Adipocyte (in vitro differentiated cells): ENCODE results near the gene MYOM3.

ENCODE experiments used
- DNase-seq: peaks from one replicate; pipeline ENCODE4 v3.0.0-alpha.2; 2015; ENCODE audit warnings: low read depth
- H3K27me3 ChIP-seq: replicated peaks from 2 replicates; pipeline ENCODE4 v1.7.0; 2013; ENCODE audit warnings: mild to moderate bottlenecking, low read length, moderate library complexity; ENCODE audit not compliant: control insufficient read depth, insufficient read depth
- H3K36me3 ChIP-seq: 2 replicates; pipeline ENCODE4 v1.7.0; 2013; ENCODE audit warnings: low read length, mild to moderate bottlenecking, moderate library complexity; ENCODE audit not compliant: control insufficient read depth, insufficient read depth, severe bottlenecking
- H3K4me1 ChIP-seq: 2 replicates; pipeline ENCODE4 v1.7.0; 2013; ENCODE audit warnings: mild to moderate bottlenecking, low read length, moderate library complexity; ENCODE audit not compliant: control insufficient read depth, insufficient read depth
- H3K4me3 ChIP-seq: 2 replicates; pipeline ENCODE4 v1.7.0; 2013; ENCODE audit warnings: mild to moderate bottlenecking, low read length, moderate library complexity
- H3K9ac ChIP-seq: 2 replicates; pipeline ENCODE4 v1.7.0; 2013; ENCODE audit warnings: mild to moderate bottlenecking, low read length, moderate library complexity
- H3K9me3 ChIP-seq: 2 replicates; pipeline ENCODE4 v1.7.0; 2013; ENCODE audit warnings: mild to moderate bottlenecking, low read length, moderate library complexity; ENCODE audit not compliant: control insufficient read depth

Gene MYOM3

GRCh38 chr1:24136956-24137539 lies 25.1 kb upstream of the MYOM3 start:
- no peaks in the 10 kb centered on the region for H3K27me3 ChIP-seq
- no peak for DNase-seq
- no peak overlapping the region for H3K9ac ChIP-seq
- H3K9me3 ChIP-seq: peaks cover 4% of the 10 kb centered on the region
- H3K4me1 ChIP-seq: no peaks in the 10 kb centered on the region
- no peaks in the 10 kb centered on the region for H3K36me3 ChIP-seq
- H3K4me3 ChIP-seq: no peak overlapping the region

GRCh38 chr1:24134376-24134775 lies 22.4 kb upstream of the MYOM3 start:
- no peak for DNase-seq
- H3K27me3 ChIP-seq: no peaks in the 10 kb centered on the region
- peaks cover 10% of the 10 kb centered on the region for H3K9me3 ChIP-seq
- no peak overlapping the region for H3K4me3 ChIP-seq
- no peaks in the 10 kb centered on the region for H3K36me3 ChIP-seq
- H3K9ac ChIP-seq: no peak overlapping the region
- no peaks in the 10 kb centered on the region for H3K4me1 ChIP-seq

GRCh38 chr1:24133819-24134218 lies 21.9 kb upstream of the MYOM3 start:
- no peak overlapping the region for H3K4me3 ChIP-seq
- H3K9me3 ChIP-seq: peaks cover 6% of the 10 kb centered on the region
- no peaks in the 10 kb centered on the region for H3K36me3 ChIP-seq
- no peaks in the 10 kb centered on the region for H3K4me1 ChIP-seq
- no peaks in the 10 kb centered on the region for H3K27me3 ChIP-seq
- no peak for DNase-seq
- H3K9ac ChIP-seq: no peak overlapping the region

GRCh38 chr1:24130385-24130784 lies 18.4 kb upstream of the MYOM3 start:
- no peak overlapping the region for H3K4me3 ChIP-seq
- peaks cover 6% of the 10 kb centered on the region for H3K9me3 ChIP-seq
- H3K4me1 ChIP-seq: peaks cover 11% of the 10 kb centered on the region
- no peaks in the 10 kb centered on the region for H3K36me3 ChIP-seq
- DNase-seq: no peak
- no peaks in the 10 kb centered on the region for H3K27me3 ChIP-seq
- no peak overlapping the region for H3K9ac ChIP-seq

GRCh38 chr1:24127801-24128363 lies 15.9 kb upstream of the MYOM3 start:
- Histone ChIP-seq H3K36me3 (no peaks in the 10 kb centered on the region), H3K4me1 (peaks cover 11% of the 10 kb centered on the region), H3K9ac (no peak overlapping the region), H3K4me3 (no peak overlapping the region), H3K27me3 (no peaks in the 10 kb centered on the region), H3K9me3 (peaks cover 6% of the 10 kb centered on the region)
- no peak for DNase-seq

- no peak for DNase-seq
- Histone ChIP-seq H3K4me1 (peaks cover 11% of the 10 kb centered on the region), H3K9ac (no peak overlapping the region), H3K36me3 (no peaks in the 10 kb centered on the region), H3K4me3 (no peak overlapping the region), H3K9me3 (peaks cover 6% of the 10 kb centered on the region), H3K27me3 (no peaks in the 10 kb centered on the region)
Measured at GRCh38 chr1:24127134-24127800, 15.3 kb upstream of the MYOM3 start.

- no peak for DNase-seq
Measured at GRCh38 chr1:24126672-24127023, 14.7 kb upstream of the MYOM3 start.

GRCh38 chr1:24126018-24126671 lies 14.2 kb upstream of the MYOM3 start:
- H3K4me1 ChIP-seq: peaks cover 14% of the 10 kb centered on the region
- H3K36me3 ChIP-seq: no peaks in the 10 kb centered on the region
- H3K9me3 ChIP-seq: peaks cover 6% of the 10 kb centered on the region
- H3K4me3 ChIP-seq: no peak overlapping the region
- H3K9ac ChIP-seq: no peak overlapping the region
- peak; percentile 29 for DNase-seq
- no peaks in the 10 kb centered on the region for H3K27me3 ChIP-seq

More at GRCh38 chr1:24126672-24127023, 14.7 kb upstream of the MYOM3 start:
- Histone ChIP-seq H3K4me1 (peaks cover 11% of the 10 kb centered on the region), H3K9ac (no peak overlapping the region), H3K36me3 (no peaks in the 10 kb centered on the region), H3K4me3 (no peak overlapping the region), H3K9me3 (peaks cover 6% of the 10 kb centered on the region), H3K27me3 (no peaks in the 10 kb centered on the region)

GRCh38 chr1:24125456-24125855 lies 13.5 kb upstream of the MYOM3 start:
- H3K4me1 ChIP-seq: peaks cover 20% of the 10 kb centered on the region
- no peaks in the 10 kb centered on the region for H3K36me3 ChIP-seq
- no peak for DNase-seq
- H3K4me3 ChIP-seq: no peak overlapping the region
- H3K27me3 ChIP-seq: no peaks in the 10 kb centered on the region
- H3K9ac ChIP-seq: no peak overlapping the region
- peaks cover 5% of the 10 kb centered on the region for H3K9me3 ChIP-seq

- Histone ChIP-seq H3K4me1 (peaks cover 25% of the 10 kb centered on the region), H3K36me3 (no peaks in the 10 kb centered on the region), H3K4me3 (no peak overlapping the region), H3K27me3 (no peaks in the 10 kb centered on the region), H3K9me3 (no peaks in the 10 kb centered on the region), H3K9ac (no peak overlapping the region)
- no peak for DNase-seq
Measured at GRCh38 chr1:24124980-24125379, 13.0 kb upstream of the MYOM3 start.

GRCh38 chr1:24123611-24124010 lies 11.7 kb upstream of the MYOM3 start:
- Histone ChIP-seq H3K36me3 (no peaks in the 10 kb centered on the region), H3K4me3 (no peak overlapping the region), H3K9ac (no peak overlapping the region), H3K9me3 (no peaks in the 10 kb centered on the region), H3K27me3 (no peaks in the 10 kb centered on the region), H3K4me1 (peaks cover 35% of the 10 kb centered on the region)
- no peak for DNase-seq
